Right lobe of liver (tissue), 6 donors: ENCODE results near the gene ZMIZ1. TPM values are rescaled to one million over a fixed set of nuclear protein-coding genes. Genes with fewer than 3 reads are reported as not detected.

ENCODE experiments used
- ATAC-seq, 4 donors: fragments of 200-7000 bp; cut with Tn5 transposase; one replicate each; pipeline ENCODE4 v1.9.1; 2020; ENCODE audit warnings: mild to moderate bottlenecking in 4 of 4, moderate library complexity in 4 of 4
- DNase-seq, 3 donors: peaks; one replicate each; pipeline ENCODE4 v3.0.0-alpha.2; 2020
- H3K27ac ChIP-seq, 3 donors: fragments of 200-600 bp; one replicate each; pipeline ENCODE4 v1.8.0; 2022
- H3K27me3 ChIP-seq, 2 donors: fragments of 200-600 bp; one replicate each; pipeline ENCODE4 v1.8.0; 2022
- H3K36me3 ChIP-seq, 4 donors: fragments of 200-600 bp; sonication (generic) in 1 of 4; one replicate each; pipeline versions ENCODE4 v1.5.1 to v1.8.0; 2017 to 2022; ENCODE audit warnings: control low read depth in 1 of 4
- H3K4me1 ChIP-seq, 4 donors: fragments of 200-600 bp; sonication (generic) in 1 of 4; one replicate each; pipeline versions ENCODE4 v1.5.1 to v1.8.0; 2017 to 2022; ENCODE audit warnings: control low read depth in 1 of 4
- H3K4me3 ChIP-seq, 3 donors: fragments of 200-600 bp; one replicate each; pipeline ENCODE4 v1.8.0; 2022
- H3K9me3 ChIP-seq, 4 donors: fragments of 200-600 bp; sonication (generic) in 1 of 4; one replicate each; pipeline versions ENCODE4 v1.5.1 to v1.8.0; 2017 to 2022; ENCODE audit warnings: control low read depth in 1 of 4
- CTCF ChIP-seq, 4 donors: fragments of 200-600 bp in 3 of 4; fragments of 450-650 bp in 1 of 4; IDR thresholded peaks; one replicate each; pipeline versions ENCODE4 v1.5.1 to v1.8.0; 2016 to 2022; ENCODE audit warnings: antibody characterized with exemption in 4 of 4, mild to moderate bottlenecking in 2 of 4
- POLR2A ChIP-seq: fragments of 450-650 bp; IDR thresholded peaks from one replicate; pipeline ENCODE4 v1.6.1; 2017; ENCODE audit warnings: antibody characterized with exemption, mild to moderate bottlenecking
- WGBS: methylation state at CpG from one replicate; pipeline ENCODE4 v1.1.6; 2018; ENCODE audit warnings: low coverage, low lambda C conversion rate; ENCODE audit not compliant: insufficient coverage; ENCODE audit errors: missing lambda C conversion rate; 5-methylcytosine and 5-hydroxymethylcytosine counted together
- intact Hi-C, 2 donors: fragments of 100-400 bp; cut with DNase I; formaldehyde crosslinking; loops; one replicate each; pipeline versions ENCODE4 v1.11.2 to v1.14.1; 2022
- total RNA-seq, 6 experiments: library from RNA; depleted of rRNA in 2 of 6; stranded (reverse); fragments of >200 nt in 2 of 6; fragmentation: NEBNext Ultra II Directional in 3 of 6; extraction: Animal tissue kit (Norgen Biotek cat#: 25700) in 3 of 6; gene quantifications; one replicate each; pipeline versions ENCODE4 v1.1.0 to v1.2.4, GENCODE V29; 2016 to 2023
- donor health status: DM: no; HTN: yes; CAD: no.
- donor health status: DM: no; HTN: no; CAD: no.
- donor health status: DM: no; HTN: no; CAD: no.
- donor health status: DM: no; HTN: yes; CAD: no.
- donor health status: DM: no; HTN: yes; CAD: no.

ZMIZ1 gene
- total RNA-seq, 6 experiments from 2014 or later = 9.9 to 22.8 (median 12.3) TPM

DNA sequence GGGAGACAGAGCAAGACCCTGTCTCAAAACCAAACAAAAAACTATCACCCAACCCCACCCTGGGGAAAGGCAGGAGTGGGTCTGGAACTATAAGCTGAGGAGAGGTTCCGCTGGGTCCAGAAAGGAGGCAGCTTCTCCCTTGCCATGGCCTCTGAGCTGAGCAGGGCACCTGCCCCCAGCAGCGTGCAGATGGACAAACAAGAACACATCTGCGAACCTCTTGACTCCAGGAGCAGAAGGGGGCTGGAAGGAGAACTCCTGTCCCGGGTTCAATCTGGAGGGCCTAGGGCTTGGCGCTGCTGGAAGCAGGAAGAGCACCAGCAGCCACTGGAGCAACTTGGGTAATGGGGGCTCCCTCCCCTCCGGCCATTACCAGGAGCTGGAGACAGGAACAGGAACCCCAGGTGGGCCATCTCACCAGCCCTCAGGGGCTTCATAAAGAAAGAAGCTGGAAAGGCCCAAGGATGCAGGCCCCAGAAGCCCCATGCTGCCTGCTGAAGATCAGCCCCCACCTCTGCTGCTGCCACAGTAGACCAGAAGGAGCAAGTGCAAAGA is 259.5 kb downstream of the ZMIZ1 start:
- TF ChIP-seq POLR2A (no peak), CTCF (IDR thresholded peaks at IDR 0.05) (no peak)
- intact Hi-C loops = no loop called here
- Histone ChIP-seq H3K4me1 (no peaks in the 10 kb centered on the region), H3K4me3 (no peak overlapping the region), H3K27me3 (no peaks in the 10 kb centered on the region), H3K27ac (no peak overlapping the region), H3K9me3 (no peaks in the 10 kb centered on the region), H3K36me3 (no peaks in the 10 kb centered on the region)
- no peak for ATAC-seq
- WGBS = no CpG with 5 or more reads among the region's 6 CpGs
- peak in 1 of 3 donors; percentile 8 for DNase-seq

DNA sequence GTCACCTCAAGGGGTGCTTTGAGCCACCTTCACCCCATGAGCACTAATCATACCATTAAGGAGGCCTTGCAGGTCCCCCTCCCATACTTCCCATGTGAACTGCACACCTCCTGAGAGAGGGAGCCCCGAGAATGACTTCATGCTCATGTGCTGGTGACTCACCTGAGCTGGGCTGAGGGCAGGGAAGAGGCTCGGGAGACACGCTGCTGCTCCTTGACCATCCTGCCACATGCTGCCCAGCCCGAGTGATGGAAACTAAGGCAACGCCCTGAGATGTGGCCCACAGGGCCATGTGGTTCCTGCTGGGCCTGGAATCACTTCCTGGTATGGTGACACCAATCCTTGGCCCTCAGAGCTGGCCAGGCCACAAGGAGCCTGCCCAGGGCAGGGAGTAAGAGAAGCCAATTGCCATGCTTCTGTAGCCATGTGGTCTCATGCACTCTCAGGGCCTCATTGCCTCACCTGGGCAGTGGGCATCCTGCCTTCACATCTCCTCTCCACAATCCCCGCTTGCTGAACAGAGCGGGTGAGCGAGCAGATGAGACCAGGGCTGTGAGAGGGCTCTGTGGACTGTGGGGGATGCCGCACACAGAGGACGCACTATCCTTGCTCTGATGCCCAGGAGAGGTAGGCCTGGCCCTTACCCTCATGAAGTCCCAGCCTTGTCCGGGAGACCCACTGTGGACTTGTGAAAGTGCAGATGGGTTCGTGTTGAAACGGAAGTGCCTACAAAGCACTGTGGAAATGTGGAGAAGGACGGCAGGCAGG is 260.2 kb downstream of the ZMIZ1 start:
- H3K27ac ChIP-seq = no peak overlapping the region
- H3K27me3 ChIP-seq = no peaks in the 10 kb centered on the region
- H3K36me3 ChIP-seq = no peaks in the 10 kb centered on the region
- no peaks in the 10 kb centered on the region for H3K4me1 ChIP-seq
- intact Hi-C loops = no loop called here
- WGBS = 95% methylated on average over 5 of the region's 14 CpGs
- peak in 1 of 3 donors; percentile 20 for DNase-seq
- peak in 1 of 4 donors; percentile 23 for ATAC-seq
- no peaks in the 10 kb centered on the region for H3K9me3 ChIP-seq
- TF ChIP-seq POLR2A = no peak
- TF ChIP-seq CTCF (IDR thresholded peaks at IDR 0.05) = no peak
- H3K4me3 ChIP-seq = no peak overlapping the region

- intact Hi-C loops = no loop called here
- Histone ChIP-seq H3K9me3 (no peaks in the 10 kb centered on the region), H3K27me3 (no peaks in the 10 kb centered on the region), H3K4me3 (no peak overlapping the region), H3K36me3 (no peaks in the 10 kb centered on the region), H3K4me1 (peaks cover 0 to 2% (median 0%) of the 10 kb centered on the region in 4 donors), H3K27ac (no peak overlapping the region)
- TF ChIP-seq CTCF (IDR thresholded peaks at IDR 0.05) = no peak
- no peak for TF ChIP-seq POLR2A
- DNase-seq = no peak
- WGBS = 89% methylated on average over 7 of the region's 9 CpGs
- no peak for ATAC-seq
Measured at GRCh38 chr10:79329529-79329928, 260.8 kb downstream of the ZMIZ1 start.

DNA sequence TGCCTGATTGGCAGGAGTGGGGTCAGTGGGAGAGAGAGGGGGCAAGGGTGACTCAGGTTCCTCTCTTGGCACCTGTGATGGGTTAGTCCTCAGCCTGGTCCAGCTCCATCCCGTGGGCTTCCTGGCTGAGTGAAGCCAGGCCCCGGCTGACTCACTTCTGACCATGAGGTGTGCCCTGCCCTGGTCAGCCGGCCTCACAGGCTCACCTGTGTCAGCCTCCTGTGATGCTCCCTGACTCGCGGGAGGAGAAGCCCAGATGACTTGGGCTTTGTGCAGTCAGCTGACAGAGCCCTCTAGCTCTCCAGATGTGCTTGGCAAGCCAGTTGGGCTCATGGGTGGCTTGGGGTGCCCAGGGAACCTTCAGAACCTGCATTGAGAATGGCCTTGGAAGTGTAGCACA is 262.5 kb downstream of the ZMIZ1 start:
- Histone ChIP-seq H3K4me3 (no peak overlapping the region), H3K9me3 (no peaks in the 10 kb centered on the region), H3K36me3 (no peaks in the 10 kb centered on the region), H3K27me3 (no peaks in the 10 kb centered on the region), H3K4me1 (peaks cover 0 to 17% (median 7%) of the 10 kb centered on the region in 4 donors), H3K27ac (no peak overlapping the region)
- ATAC-seq = no peak
- WGBS = no CpG with 5 or more reads among the region's 5 CpGs
- no peak for DNase-seq
- intact Hi-C loops = no loop called here
- no peak for TF ChIP-seq CTCF (IDR thresholded peaks at IDR 0.05)
- no peak for TF ChIP-seq POLR2A
